Measurements from ENCODE around the gene CMIP. TPM values are rescaled to one million over a fixed set of nuclear protein-coding genes. Genes with fewer than 3 reads are reported as not detected.
"Not testable (repeated sequence)": the region's sequence is repeated elsewhere in the genome, so short reads cannot be mapped to it uniquely, and the experiment has no call there.

Gene CMIP
- total and polyA plus RNA-seq, 3 donors from 2014 or later: 34.9 to 72.5 (median 42.0) TPM

GRCh38 chr16:81739503-81739902 lies 294.9 kb downstream of the CMIP start:
- DNase-seq: no peak
- peaks cover 7% of the 10 kb centered on the region for H3K4me1 ChIP-seq
- intact Hi-C loops (cut with DNase I; ENCODE audit: low total_unique reads): no loop called here
- H3K4me3 ChIP-seq: no peak overlapping the region
- TF ChIP-seq CTCF (IDR thresholded peaks at IDR 0.05) (no peak), POLR2A (IDR thresholded peaks at IDR 0.05) (no peak)
- H3K9me3 ChIP-seq: no peaks in the 10 kb centered on the region
- H3K27ac ChIP-seq: no peak overlapping the region
- H3K36me3 ChIP-seq (ENCODE audit: low read depth, missing control alignments): no peaks in the 10 kb centered on the region
- WGBS, 2 donors: 91 to 97% methylated on average over 8 of the region's 8 CpGs
- no peaks in the 10 kb centered on the region for H3K27me3 ChIP-seq

- no peak overlapping the region for H3K27ac ChIP-seq
- no peak overlapping the region for H3K4me3 ChIP-seq
- H3K4me1 ChIP-seq: peaks cover 7% of the 10 kb centered on the region
- no peak for DNase-seq
- WGBS, 2 donors: 80 to 89% methylated on average over 8 of the region's 8 CpGs
- intact Hi-C loops (cut with DNase I; ENCODE audit: low total_unique reads): no loop called here
- no peaks in the 10 kb centered on the region for H3K9me3 ChIP-seq
- no peak for TF ChIP-seq POLR2A (IDR thresholded peaks at IDR 0.05)
- no peak for TF ChIP-seq CTCF (IDR thresholded peaks at IDR 0.05)
- no peaks in the 10 kb centered on the region for H3K27me3 ChIP-seq
- H3K36me3 ChIP-seq (ENCODE audit: low read depth, missing control alignments): no peaks in the 10 kb centered on the region
Measured at GRCh38 chr16:81740169-81740568, 295.6 kb downstream of the CMIP start.

- H3K4me1 ChIP-seq; H3K9me3 ChIP-seq; intact Hi-C loops (cut with DNase I; ENCODE audit: low total_unique reads); H3K36me3 ChIP-seq (ENCODE audit: low read depth, missing control alignments); H3K27ac ChIP-seq; H3K27me3 ChIP-seq; H3K4me3 ChIP-seq; DNase-seq: not testable (repeated sequence)
- WGBS, 2 donors: 82 to 94% methylated on average over 6 of the region's 6 CpGs
Measured at GRCh38 chr16:81741430-81741770, 296.8 kb downstream of the CMIP start.

GRCh38 chr16:81744385-81744784 lies 299.8 kb downstream of the CMIP start:
- DNase-seq: no peak
- H3K27ac ChIP-seq: no peak overlapping the region
- no peaks in the 10 kb centered on the region for H3K27me3 ChIP-seq
- no peak overlapping the region for H3K4me3 ChIP-seq
- H3K36me3 ChIP-seq (ENCODE audit: low read depth, missing control alignments): no peaks in the 10 kb centered on the region
- intact Hi-C loops (cut with DNase I; ENCODE audit: low total_unique reads): no loop called here
- H3K4me1 ChIP-seq: no peaks in the 10 kb centered on the region
- TF ChIP-seq POLR2A (IDR thresholded peaks at IDR 0.05): no peak
- TF ChIP-seq CTCF (IDR thresholded peaks at IDR 0.05): no peak
- no peaks in the 10 kb centered on the region for H3K9me3 ChIP-seq
- 74 to 83% methylated on average over 4 of the region's 4 CpGs for WGBS, 2 donors

- no peak for TF ChIP-seq POLR2A (IDR thresholded peaks at IDR 0.05)
- no peak for TF ChIP-seq CTCF (IDR thresholded peaks at IDR 0.05)
- intact Hi-C loops (cut with DNase I; ENCODE audit: low total_unique reads): no loop called here
- H3K9me3 ChIP-seq: no peaks in the 10 kb centered on the region
Measured at GRCh38 chr16:81744911-81745310, 300.3 kb downstream of the CMIP start.

More at GRCh38 chr16:81744911-81745310, 300.3 kb downstream of the CMIP start:
- no peak overlapping the region for H3K27ac ChIP-seq
- no peak overlapping the region for H3K4me3 ChIP-seq
- H3K36me3 ChIP-seq (ENCODE audit: low read depth, missing control alignments): no peaks in the 10 kb centered on the region
- 73 to 84% methylated on average over 4 of the region's 4 CpGs for WGBS, 2 donors
- no peak for DNase-seq
- no peaks in the 10 kb centered on the region for H3K4me1 ChIP-seq
- H3K27me3 ChIP-seq: no peaks in the 10 kb centered on the region
